Breast epithelium (tissue), 4 donors: ENCODE measurements around the gene NBAS. TPM values are rescaled to one million over a fixed set of nuclear protein-coding genes. Genes with fewer than 3 reads are reported as not detected.

Experiments used
- DNase-seq, 2 donors: peaks; one replicate each; pipeline ENCODE4 v3.0.0-alpha.2; 2019; ENCODE audit warnings: low spot score in 2 of 2
- H3K27ac ChIP-seq, 2 donors: fragments of 200-600 bp; sonication (generic) in 1 of 2; one replicate each; pipeline ENCODE4 v1.5.1; 2016 to 2019; ENCODE audit warnings: mild to moderate bottlenecking in 1 of 2
- H3K27me3 ChIP-seq, 2 donors: fragments of 200-600 bp; sonication (generic) in 1 of 2; one replicate each; pipeline versions ENCODE4 v1.5.1 to v1.6.0; 2017 to 2019; ENCODE audit warnings: control low read depth in 1 of 2, mild to moderate bottlenecking in 1 of 2
- H3K36me3 ChIP-seq: fragments of 200-600 bp; one replicate; pipeline ENCODE4 v1.5.1; 2019
- H3K4me1 ChIP-seq, 2 donors: fragments of 200-600 bp; sonication (generic); one replicate each; pipeline ENCODE4 v1.5.1; 2016 to 2019; ENCODE audit warnings: control low read depth in 1 of 2
- H3K4me3 ChIP-seq, 3 donors: fragments of 200-600 bp; sonication (generic); 1 replicate in 2 of 3; 2 replicates in 1 of 3; pipeline ENCODE4 v1.5.1; 2016 to 2019; ENCODE audit warnings: mild to moderate bottlenecking in 3 of 3, moderate library complexity in 2 of 3
- H3K9me3 ChIP-seq, 2 donors: fragments of 200-600 bp; sonication (generic) in 1 of 2; one replicate each; pipeline ENCODE4 v1.5.1; 2016 to 2019; ENCODE audit warnings: control low read depth in 1 of 2
- POLR2A ChIP-seq: fragments of 450-650 bp; IDR thresholded peaks from one replicate; pipeline ENCODE4 v1.6.1; 2016; ENCODE audit warnings: antibody characterized with exemption, mild to moderate bottlenecking, moderate library complexity
- POLR2AphosphoS5 ChIP-seq, 3 donors: sonication (generic); formaldehyde crosslinking; IDR thresholded peaks; one replicate each; pipeline ENCODE4 v1.6.1; 2017; ENCODE audit warnings: antibody characterized with exemption in 3 of 3
- intact Hi-C: fragments of 100-400 bp; cut with DNase I; formaldehyde crosslinking; loops from one replicate; pipeline ENCODE4 v1.15.1; 2023; ENCODE audit warnings: low total_unique reads
- total RNA-seq, 3 donors: library from RNA; depleted of rRNA; stranded (reverse); fragments of >200 nt; gene quantifications; one replicate each; pipeline ENCODE4 v1.1.0, GENCODE V29; 2016
- TF ChIP-seq, protein P1 (sequence below), 3 donors: fragments of 450-650 bp; IDR thresholded peaks; one replicate each; pipeline ENCODE4 v1.5.1; 2016 to 2017; ENCODE audit warnings: antibody characterized with exemption in 3 of 3, mild to moderate bottlenecking in 3 of 3, moderate library complexity in 3 of 3

Gene NBAS
- total RNA-seq, 3 donors from 2014 or later = 44.9 to 59.1 (median 45.1) TPM

DNA sequence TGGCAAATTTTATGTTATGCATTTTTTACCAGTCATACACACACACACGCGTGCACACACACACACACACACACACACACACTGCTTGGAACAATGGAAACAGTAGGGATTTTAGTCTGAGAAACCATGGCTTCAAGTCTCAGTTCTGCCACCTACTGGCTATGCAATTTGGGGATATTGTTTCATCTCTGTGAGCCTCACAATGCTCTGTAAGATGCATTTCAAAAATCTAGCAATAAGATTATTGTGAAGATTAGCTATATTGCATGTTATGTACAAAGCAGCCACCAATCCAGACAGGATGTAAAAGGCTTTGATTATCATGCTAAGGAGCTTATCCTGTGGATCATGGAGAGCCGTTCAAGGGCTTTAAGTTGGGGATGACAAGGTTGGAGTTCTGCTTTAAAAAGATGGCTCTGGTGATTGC is 401.4 kb downstream of the NBAS start:
- Histone ChIP-seq H3K27ac (no peak overlapping the region), H3K4me1 (no peaks in the 10 kb centered on the region)
- intact Hi-C loops = no loop called here

DNA sequence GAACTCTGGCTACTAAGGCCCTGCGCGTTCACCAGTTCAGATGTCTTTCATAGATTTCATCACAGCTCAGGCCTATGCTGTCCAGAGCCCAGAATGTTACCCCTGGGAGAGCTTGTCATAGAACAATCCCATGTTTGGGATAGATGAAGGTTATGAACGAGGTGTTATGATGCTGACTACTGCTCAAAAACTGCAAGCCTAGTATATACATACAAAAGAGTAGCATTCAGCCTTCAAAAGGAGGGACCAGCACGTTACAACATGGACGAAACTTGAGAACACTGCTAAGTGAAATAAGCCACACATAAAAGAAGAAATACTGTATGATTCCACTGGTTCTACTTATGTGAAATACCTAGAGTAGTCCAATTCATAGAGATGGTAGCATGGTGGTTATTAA is 401.9 kb downstream of the NBAS start:
- no peak for DNase-seq

More for the DNA sequence above, 401.4 kb downstream of the NBAS start:
- H3K4me3 ChIP-seq = no peak overlapping the region
- DNase-seq = no peak
- H3K36me3 ChIP-seq = no peaks in the 10 kb centered on the region
- no peaks in the 10 kb centered on the region for H3K27me3 ChIP-seq
- H3K9me3 ChIP-seq = no peaks in the 10 kb centered on the region
- TF ChIP-seq, protein P1, sequence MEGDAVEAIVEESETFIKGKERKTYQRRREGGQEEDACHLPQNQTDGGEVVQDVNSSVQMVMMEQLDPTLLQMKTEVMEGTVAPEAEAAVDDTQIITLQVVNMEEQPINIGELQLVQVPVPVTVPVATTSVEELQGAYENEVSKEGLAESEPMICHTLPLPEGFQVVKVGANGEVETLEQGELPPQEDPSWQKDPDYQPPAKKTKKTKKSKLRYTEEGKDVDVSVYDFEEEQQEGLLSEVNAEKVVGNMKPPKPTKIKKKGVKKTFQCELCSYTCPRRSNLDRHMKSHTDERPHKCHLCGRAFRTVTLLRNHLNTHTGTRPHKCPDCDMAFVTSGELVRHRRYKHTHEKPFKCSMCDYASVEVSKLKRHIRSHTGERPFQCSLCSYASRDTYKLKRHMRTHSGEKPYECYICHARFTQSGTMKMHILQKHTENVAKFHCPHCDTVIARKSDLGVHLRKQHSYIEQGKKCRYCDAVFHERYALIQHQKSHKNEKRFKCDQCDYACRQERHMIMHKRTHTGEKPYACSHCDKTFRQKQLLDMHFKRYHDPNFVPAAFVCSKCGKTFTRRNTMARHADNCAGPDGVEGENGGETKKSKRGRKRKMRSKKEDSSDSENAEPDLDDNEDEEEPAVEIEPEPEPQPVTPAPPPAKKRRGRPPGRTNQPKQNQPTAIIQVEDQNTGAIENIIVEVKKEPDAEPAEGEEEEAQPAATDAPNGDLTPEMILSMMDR (IDR thresholded peaks at IDR 0.05) = peak in 2 of 3 donors; percentile 16 to 29
- no peak for TF ChIP-seq POLR2A

DNA sequence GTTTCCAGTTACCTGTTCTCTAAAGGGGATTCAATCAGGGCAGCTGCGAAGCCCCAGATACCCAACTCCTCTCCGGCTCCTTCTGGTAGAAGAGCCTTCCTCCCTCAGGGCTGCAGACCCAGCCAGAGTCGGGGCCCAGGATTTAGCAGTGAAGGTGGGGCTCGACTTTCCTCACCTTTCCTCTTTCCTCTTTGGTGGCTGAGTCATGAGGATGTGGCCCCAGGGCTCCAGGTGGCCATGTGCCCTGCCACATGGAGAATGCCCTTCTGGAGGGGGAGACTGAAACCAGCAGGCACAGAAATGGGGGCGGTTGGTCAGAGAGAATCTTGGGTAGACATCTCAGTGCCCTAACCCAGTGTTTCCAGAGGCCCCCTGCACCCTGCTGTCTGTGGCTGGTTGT is 402.6 kb downstream of the NBAS start:
- DNase-seq = no peak
- no peak for TF ChIP-seq POLR2AphosphoS5 (IDR thresholded peaks at IDR 0.05)
- TF ChIP-seq, protein P1 (IDR thresholded peaks at IDR 0.05) = no peak
- TF ChIP-seq POLR2A = no peak
- no peaks in the 10 kb centered on the region for H3K4me1 ChIP-seq
- no peaks in the 10 kb centered on the region for H3K9me3 ChIP-seq
- H3K27me3 ChIP-seq = no peaks in the 10 kb centered on the region
- intact Hi-C loops = no loop called here
- H3K36me3 ChIP-seq = no peaks in the 10 kb centered on the region
- no peak overlapping the region for H3K4me3 ChIP-seq
- H3K27ac ChIP-seq = no peak overlapping the region

More for the DNA sequence above, 401.9 kb downstream of the NBAS start:
- TF ChIP-seq POLR2A = no peak
- TF ChIP-seq, protein P1 (IDR thresholded peaks at IDR 0.05) = no peak
- no peak for TF ChIP-seq POLR2AphosphoS5 (IDR thresholded peaks at IDR 0.05)
- Histone ChIP-seq H3K27ac (no peak overlapping the region), H3K27me3 (no peaks in the 10 kb centered on the region), H3K9me3 (no peaks in the 10 kb centered on the region), H3K4me1 (no peaks in the 10 kb centered on the region), H3K4me3 (no peak overlapping the region), H3K36me3 (no peaks in the 10 kb centered on the region)
- intact Hi-C loops = no loop called here

DNA sequence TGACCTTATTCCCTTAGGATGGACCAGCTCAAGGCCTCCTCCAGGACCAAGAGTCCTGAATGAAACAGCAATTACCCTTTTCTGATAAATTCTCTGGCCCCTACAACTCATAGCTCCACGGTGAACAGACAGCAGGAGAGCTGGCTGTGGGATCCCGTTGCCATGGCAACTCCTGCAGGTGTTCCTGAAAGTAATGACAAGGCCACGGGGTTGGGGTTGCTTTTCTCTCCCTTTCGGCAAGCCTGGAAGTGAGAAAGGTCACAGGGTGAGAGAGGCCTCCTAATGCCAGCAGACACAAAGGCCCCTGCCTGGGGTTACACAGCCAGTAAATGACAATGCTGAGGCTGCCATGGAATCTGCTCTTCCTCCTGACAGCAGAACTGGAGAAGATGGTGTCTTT is 403.0 kb downstream of the NBAS start:
- Histone ChIP-seq H3K36me3 (no peaks in the 10 kb centered on the region), H3K4me1 (no peaks in the 10 kb centered on the region), H3K9me3 (no peaks in the 10 kb centered on the region), H3K4me3 (no peak overlapping the region), H3K27me3 (no peaks in the 10 kb centered on the region), H3K27ac (no peak overlapping the region)
- DNase-seq = no peak
- intact Hi-C loops = no loop called here
- TF ChIP-seq, protein P1 (IDR thresholded peaks at IDR 0.05) = no peak
- TF ChIP-seq POLR2AphosphoS5 (IDR thresholded peaks at IDR 0.05) (no peak), POLR2A (no peak)

DNA sequence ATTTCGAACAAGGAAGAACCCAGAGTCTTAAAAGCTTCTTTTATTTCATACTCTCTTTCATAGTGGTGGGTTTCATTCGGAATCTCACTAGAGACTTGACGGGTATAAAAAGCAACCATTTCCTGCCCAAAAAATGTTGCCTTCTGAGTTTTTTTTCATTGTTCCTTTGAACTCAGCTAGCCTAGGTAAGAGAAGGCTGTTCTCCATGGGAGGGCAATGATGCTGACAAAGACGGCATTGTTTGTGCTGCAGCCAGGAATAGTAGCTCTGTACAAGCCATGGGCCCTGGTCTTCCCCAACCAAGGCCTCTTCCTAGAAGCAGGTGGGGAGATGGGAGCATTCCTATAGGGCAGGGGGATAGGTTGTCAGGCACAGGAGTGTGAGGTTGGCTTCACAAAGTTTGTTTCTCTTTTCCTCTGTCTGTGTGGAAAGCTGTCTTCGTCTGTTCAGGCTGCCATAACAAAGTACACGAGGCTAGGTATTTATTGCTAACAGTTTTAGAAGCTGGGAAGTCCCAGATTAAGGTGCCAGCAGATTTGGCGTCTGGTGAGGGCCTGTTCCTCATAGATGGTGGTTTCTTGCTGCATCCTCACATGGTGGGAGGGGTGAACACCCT is 405.1 kb downstream of the NBAS start:
- intact Hi-C loops = no loop called here
- no peak overlapping the region for H3K4me3 ChIP-seq
- H3K9me3 ChIP-seq = no peaks in the 10 kb centered on the region
- no peaks in the 10 kb centered on the region for H3K4me1 ChIP-seq
- no peaks in the 10 kb centered on the region for H3K36me3 ChIP-seq
- no peak for DNase-seq
- no peaks in the 10 kb centered on the region for H3K27me3 ChIP-seq
- H3K27ac ChIP-seq = no peak overlapping the region
- no peak for TF ChIP-seq POLR2A
- no peak for TF ChIP-seq POLR2AphosphoS5 (IDR thresholded peaks at IDR 0.05)
- TF ChIP-seq, protein P1 (IDR thresholded peaks at IDR 0.05) = no peak
